OCI-LY7 (cell line): ENCODE results near the gene TOMM5.

Source experiments
- EZH2phosphoT487 ChIP-seq: fragments of 200-600 bp; sonication (generic); IDR thresholded peaks from 2 replicates; pipeline ENCODE4 v1.6.1; 2018; ENCODE audit warnings: low read depth, borderline replicate concordance, mild to moderate bottlenecking, mixed run types, antibody characterized with exemption, low read length, moderate library complexity, mixed read lengths
- TF ChIP-seq, protein P1 (sequence below): fragments of 200-600 bp; sonication (generic); conservative IDR thresholded peaks from 2 replicates; pipeline ENCODE4 v1.5.1; 2014; ENCODE audit warnings: mild to moderate bottlenecking, antibody characterized with exemption, low read length, moderate library complexity, mixed read lengths

- TF ChIP-seq, protein P1, sequence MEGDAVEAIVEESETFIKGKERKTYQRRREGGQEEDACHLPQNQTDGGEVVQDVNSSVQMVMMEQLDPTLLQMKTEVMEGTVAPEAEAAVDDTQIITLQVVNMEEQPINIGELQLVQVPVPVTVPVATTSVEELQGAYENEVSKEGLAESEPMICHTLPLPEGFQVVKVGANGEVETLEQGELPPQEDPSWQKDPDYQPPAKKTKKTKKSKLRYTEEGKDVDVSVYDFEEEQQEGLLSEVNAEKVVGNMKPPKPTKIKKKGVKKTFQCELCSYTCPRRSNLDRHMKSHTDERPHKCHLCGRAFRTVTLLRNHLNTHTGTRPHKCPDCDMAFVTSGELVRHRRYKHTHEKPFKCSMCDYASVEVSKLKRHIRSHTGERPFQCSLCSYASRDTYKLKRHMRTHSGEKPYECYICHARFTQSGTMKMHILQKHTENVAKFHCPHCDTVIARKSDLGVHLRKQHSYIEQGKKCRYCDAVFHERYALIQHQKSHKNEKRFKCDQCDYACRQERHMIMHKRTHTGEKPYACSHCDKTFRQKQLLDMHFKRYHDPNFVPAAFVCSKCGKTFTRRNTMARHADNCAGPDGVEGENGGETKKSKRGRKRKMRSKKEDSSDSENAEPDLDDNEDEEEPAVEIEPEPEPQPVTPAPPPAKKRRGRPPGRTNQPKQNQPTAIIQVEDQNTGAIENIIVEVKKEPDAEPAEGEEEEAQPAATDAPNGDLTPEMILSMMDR: no peak
- TF ChIP-seq EZH2phosphoT487: no peak
Measured at GRCh38 chr9:37559855-37560592, 32.4 kb downstream of the TOMM5 start.
